ENCODE measurements around the gene TMEM108.

TMEM108 gene

DNA sequence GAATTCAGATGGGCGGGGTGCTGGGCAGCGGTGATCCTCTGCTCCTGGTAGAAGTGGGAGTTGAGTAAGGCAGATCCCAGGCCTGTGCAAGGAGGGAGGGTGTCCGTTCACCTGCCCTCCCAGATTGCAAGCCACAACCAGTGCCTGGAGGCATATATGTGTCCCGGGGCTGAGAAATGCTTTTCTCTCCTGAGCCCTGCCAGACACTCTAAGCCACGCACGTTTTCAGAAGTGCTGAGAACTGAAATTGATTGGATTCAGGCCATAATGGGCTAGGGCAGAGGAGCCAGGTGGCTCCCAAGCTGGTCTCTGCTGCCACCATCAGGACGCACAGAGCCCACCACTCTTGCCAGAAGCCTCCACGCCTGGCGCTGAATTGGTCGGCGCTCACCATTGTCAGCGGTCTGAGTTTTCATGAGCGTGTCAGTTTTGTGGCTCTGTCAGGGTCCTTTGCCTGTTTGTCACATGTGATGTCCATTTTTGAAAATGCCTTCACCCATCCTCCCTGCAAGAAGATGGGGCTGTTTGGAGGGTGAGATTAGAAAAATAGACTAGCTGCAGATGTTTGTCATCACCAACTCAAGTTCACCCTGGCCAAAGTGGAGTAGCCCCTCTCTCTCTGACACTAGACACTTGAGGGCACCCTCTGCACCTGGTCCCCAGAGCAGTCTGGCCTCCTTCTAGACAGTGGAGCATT, 346.3 kb downstream of the TMEM108 start:
- no peak for DNase-seq (ENCODE audit: low read depth in 2 of 2)

DNA sequence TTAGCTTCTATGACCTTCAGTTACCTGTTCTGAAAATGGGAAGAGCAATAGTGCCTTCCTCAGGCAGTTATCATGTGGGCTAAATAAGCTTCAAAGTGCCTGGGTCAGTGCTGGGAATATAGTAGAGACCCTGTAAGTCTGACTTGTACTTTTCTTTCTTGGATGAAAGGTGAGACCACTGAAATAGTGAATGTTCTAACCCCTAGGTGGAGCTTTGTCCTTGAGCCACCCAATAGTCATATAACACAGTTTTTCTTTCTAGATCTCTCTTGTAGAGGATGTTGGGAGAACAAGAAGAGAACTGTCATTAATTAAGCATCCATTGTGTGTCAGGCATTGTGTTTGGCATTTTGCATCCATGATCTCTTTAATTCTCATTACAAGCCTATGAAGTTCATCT, 348.7 kb downstream of the TMEM108 start:
- DNase-seq (ENCODE audit: low read depth in 2 of 2), result no peak

- no peak for DNase-seq (ENCODE audit: low read depth in 2 of 2)
Observed at GRCh38 chr3:133387341-133387740, 349.1 kb downstream of the TMEM108 start.

DNA sequence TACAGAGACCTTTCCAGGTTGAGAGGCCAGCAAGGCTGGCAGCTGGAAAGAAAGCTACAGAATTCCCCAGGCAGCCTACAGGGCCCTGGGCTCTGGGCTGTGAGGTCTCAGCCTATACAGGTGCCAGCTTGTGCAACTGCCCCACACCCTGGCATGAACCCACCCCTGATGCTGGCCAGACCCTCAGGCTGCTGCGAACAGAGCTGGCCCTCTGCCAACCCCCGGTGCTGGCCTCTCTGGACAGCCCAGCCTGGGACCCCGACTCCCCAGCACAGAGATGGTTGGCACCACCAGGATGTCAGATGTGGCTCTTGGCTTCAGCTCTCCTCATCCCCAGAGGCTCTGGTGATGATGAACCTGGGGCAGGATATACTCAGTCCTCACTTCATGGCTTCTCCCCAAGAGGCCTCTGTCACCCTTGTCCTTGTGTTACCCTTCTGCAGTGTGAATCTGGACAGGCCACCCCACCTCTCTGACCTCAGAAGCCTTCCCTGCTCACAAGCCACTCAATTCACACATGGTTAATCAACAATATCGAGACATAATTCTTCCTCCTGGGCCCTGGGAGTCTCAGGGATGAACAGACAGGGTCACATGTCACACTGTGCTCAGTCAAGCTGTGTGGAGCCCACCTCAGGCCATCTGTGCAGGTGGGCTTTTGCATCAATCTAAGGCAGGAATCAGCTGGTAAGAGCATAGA, 350.7 kb downstream of the TMEM108 start:
- no peak for DNase-seq (ENCODE audit: low read depth in 2 of 2)

- DNase-seq (ENCODE audit: low read depth in 2 of 2), result no peak
Observed at GRCh38 chr3:133390715-133391114, 352.5 kb downstream of the TMEM108 start.

GRCh38 chr3:133393204-133393603, 355.0 kb downstream of the TMEM108 start:
- no peak for DNase-seq (ENCODE audit: low read depth in 2 of 2)

GRCh38 chr3:133393691-133394474, 355.7 kb downstream of the TMEM108 start:
- no peak for DNase-seq (ENCODE audit: low read depth in 2 of 2)

- DNase-seq (ENCODE audit: low read depth in 2 of 2), result no peak
Observed at GRCh38 chr3:133394561-133395311, 356.5 kb downstream of the TMEM108 start.

GRCh38 chr3:133396906-133397305, 358.7 kb downstream of the TMEM108 start:
- DNase-seq (ENCODE audit: low read depth in 2 of 2), result no peak

DNA sequence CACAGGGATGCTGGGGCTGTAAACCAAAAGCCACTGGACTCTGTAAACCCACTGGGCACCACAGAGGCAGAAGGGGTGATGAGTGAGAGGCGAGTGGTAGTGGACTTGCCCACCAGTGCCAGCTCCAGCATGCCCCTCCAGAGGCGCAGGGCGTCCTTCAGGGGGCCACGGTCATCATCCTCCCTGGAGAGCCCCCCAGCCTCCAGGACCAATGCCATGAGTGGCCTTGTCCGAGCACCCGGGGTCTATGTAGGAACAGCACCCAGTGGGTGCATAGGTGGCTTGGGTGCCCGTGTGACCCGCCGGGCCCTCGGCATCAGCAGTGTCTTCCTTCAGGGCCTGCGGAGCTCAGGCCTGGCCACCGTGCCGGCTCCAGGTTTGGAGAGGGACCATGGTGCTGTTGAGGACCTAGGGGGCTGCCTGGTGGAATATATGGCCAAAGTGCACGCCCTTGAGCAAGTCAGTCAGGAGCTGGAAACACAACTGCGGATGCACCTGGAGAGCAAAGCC, 361.9 kb downstream of the TMEM108 start, which contains the start of gene BFSP2:
BFSP2 (plus strand) TSS at position 51 of the 510 bp plus-strand sequence; CDS start at position 79, 28 bp downstream.
- no peak for DNase-seq (ENCODE audit: low read depth in 2 of 2)

GRCh38 chr3:133401374-133402135, 363.4 kb downstream of the TMEM108 start:
- no peak for DNase-seq (ENCODE audit: low read depth in 2 of 2)

DNA sequence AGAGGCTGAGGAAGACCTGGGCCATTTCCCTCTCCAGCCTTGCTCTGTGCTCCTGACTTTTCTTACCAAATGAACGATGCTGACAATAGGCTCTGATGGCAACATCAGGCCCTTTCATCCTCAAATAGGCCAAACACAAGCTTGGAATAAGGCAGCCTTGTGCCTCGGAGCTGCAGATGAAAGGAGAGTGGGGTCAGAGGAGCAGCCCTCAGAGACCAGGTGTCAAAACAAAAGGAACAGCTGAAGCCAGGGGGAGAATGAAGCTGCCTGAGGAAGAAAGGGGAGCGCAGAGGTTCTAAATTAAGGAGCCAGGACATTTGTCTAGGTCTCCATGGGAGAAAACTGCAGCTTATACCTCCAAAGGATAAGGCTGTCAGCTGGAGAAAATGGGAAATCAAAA, 366.7 kb downstream of the TMEM108 start:
- DNase-seq (ENCODE audit: low read depth in 2 of 2), result no peak

GRCh38 chr3:133408366-133408765, 370.2 kb downstream of the TMEM108 start:
- no peak for DNase-seq (ENCODE audit: low read depth in 2 of 2)

DNA sequence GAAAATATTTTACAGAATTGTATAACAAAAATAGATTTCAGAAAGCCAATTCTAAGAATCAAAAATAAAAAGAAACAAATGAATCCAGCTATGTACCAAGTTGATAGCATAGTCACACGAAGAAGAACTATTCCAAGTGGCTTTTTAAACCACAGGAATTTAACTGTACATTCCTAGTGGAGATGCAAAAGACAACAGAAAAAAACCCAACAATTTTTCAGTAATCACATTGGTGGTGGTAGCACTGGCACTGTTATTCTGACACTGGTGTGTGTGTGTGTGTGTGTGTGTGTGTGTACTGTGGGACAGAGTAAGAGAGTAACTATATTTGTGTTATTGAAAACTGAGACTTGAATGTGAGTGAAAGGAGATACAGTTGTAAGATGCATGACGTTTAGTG, 370.8 kb downstream of the TMEM108 start:
- DNase-seq (ENCODE audit: low read depth in 2 of 2), result no peak

- no peak for DNase-seq (ENCODE audit: low read depth in 2 of 2)
Observed at GRCh38 chr3:133410191-133410892, 372.2 kb downstream of the TMEM108 start.

GRCh38 chr3:133412183-133413132, 374.3 kb downstream of the TMEM108 start:
- no peak for DNase-seq (ENCODE audit: low read depth in 2 of 2)

DNA sequence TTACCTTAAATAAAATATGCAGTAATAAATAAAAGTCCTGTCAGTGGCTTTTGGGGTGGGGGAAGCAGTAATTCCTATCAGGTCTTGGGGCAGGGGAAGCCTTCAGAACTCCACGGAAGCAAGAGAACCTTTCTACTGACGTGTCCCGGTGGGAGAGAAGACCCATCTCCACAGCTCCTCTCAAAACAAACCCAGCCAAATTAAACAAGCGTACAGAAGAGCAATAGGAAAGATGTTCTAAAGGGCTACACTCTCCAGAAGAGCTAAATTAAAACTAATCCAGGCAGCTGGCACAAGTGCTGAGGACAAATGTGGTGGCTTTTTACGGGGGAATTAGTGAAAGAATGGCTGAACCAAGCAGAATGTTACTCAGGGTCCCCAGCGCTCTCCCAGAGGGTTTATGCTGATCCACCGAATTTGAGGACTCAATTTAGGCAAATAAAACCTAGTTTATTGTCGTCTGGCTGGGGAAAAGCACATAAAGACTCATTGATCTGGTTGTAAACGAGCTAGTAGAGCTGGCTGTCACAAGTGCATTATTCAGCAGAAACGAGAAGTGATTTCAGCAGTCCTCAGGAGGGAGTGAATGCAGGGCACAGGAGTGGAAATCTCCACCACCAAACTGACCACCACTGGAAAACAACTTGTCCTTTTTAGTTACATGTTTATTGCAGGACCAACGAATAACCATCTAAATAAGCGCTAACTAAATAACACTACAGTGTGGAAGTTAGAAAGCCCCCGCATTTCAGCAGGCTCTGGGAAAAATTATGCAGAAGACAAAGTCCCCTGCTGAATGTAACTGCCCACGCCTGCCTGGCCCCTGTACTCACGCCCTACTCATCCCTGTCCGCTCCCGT, 375.2 kb downstream of the TMEM108 start:
- DNase-seq (ENCODE audit: low read depth in 2 of 2), result no peak

DNA sequence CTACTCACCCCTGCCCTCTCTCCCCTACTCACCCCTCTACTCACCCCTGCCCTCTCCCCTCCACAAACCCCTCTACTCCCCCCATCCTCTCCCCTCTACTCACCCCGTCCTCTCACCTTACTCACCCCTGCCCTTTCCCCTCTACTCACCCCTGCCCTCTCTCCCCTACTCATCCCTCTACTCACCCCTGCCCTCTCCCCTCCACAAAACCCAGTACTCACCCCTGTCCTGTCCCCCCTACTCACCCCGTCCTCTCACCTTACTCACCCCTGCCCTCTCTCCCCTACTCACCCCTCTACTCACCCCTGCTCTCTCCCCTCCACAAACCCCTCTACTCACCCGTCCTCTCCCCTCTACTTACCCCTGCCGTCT, 375.8 kb downstream of the TMEM108 start:
- DNase-seq (ENCODE audit: low read depth in 2 of 2), result no peak

Data from stimulated activated CD8-positive, alpha-beta memory T cell treated with anti-CD3 and anti-CD28 coated beads, Interleukin-15, amount 100 ng/mL, for 4 hours (primary cell).